HCT116 (cell line): Measurements from ENCODE around the gene GABPB2.

ENCODE experiments used
- CTCF ChIP-seq, 3 experiments: fragments of 200-600 bp in 1 of 3; sonication (generic) in 1 of 3; IDR thresholded peaks in 2 of 3; conservative IDR thresholded peaks in 1 of 3; 2 replicates each; pipeline ENCODE4 v1.5.1; 2012 to 2017; ENCODE audit warnings: low read depth in 2 of 3, low read length in 2 of 3, antibody characterized with exemption in 1 of 3, borderline replicate concordance in 1 of 3, control low read depth in 1 of 3, mild to moderate bottlenecking in 1 of 3, mixed read lengths in 1 of 3, mixed run types in 1 of 3, moderate library complexity in 1 of 3; ENCODE audit not compliant: insufficient read depth in 1 of 3
- EGR1 ChIP-seq: IDR thresholded peaks from 2 replicates; pipeline ENCODE4 v1.6.1; 2012; ENCODE audit warnings: low read depth
- EZH2 ChIP-seq: fragments of 200-600 bp; sonication (generic); IDR thresholded peaks from 2 replicates; pipeline ENCODE4 v1.6.1; 2017; ENCODE audit warnings: antibody characterized with exemption, mixed run types
- EZH2phosphoT487 ChIP-seq: fragments of 200-600 bp; IDR thresholded peaks from 2 replicates; pipeline ENCODE4 v1.6.1; 2018; ENCODE audit warnings: antibody characterized with exemption, borderline replicate concordance
- JUND ChIP-seq: IDR thresholded peaks from 2 replicates; pipeline ENCODE4 v1.6.1; 2012
- POLR2AphosphoS5 ChIP-seq: IDR thresholded peaks from 2 replicates; pipeline ENCODE4 v1.6.1; 2011; ENCODE audit warnings: mild to moderate bottlenecking, low read depth, low read length, moderate library complexity
- SIN3A ChIP-seq: IDR thresholded peaks from 2 replicates; pipeline ENCODE4 v1.6.1; 2012; ENCODE audit warnings: low read depth
- YY1 ChIP-seq: IDR thresholded peaks from 2 replicates; pipeline ENCODE4 v1.6.1; 2011; ENCODE audit warnings: low read length, low read depth, moderate library complexity, mild to moderate bottlenecking; ENCODE audit not compliant: insufficient replicate concordance; ENCODE audit errors: extremely low read depth
- TF ChIP-seq, protein P1 (sequence below): IDR thresholded peaks from 2 replicates; pipeline ENCODE4 v1.6.1; 2012

DNA sequence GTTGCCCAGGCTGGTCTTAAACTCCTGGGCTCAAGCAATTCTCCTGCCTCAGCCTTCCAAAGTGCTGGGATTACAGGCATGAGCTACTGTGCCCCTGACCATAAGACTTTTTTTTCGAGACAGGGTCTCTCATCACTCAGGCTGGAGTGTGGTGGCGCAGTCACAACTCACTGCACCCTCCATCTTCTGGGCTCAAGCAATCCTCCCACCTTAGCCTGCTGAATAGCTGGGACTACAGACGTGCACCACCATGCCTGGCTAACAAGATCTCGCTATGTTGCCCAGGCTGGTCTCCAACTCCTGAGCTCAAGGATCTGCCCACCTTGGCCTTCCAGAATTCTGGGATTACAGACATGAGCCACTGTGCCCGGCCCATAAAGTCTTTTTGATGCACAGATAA lies 21.1 kb upstream of the GABPB2 start:
- no peak for TF ChIP-seq CTCF (IDR thresholded peaks at IDR 0.05 in 2 of 3, conservative IDR thresholded peaks at IDR 0.05 in 1 of 3; ENCODE audit: borderline replicate concordance in 1 of 3, insufficient read depth in 1 of 3, low read depth in 2 of 3, low read length in 2 of 3)
- 0 out of 2 replicates have a peak, but pooled peaks have one; percentile 10 for TF ChIP-seq POLR2AphosphoS5
- TF ChIP-seq, protein P1, sequence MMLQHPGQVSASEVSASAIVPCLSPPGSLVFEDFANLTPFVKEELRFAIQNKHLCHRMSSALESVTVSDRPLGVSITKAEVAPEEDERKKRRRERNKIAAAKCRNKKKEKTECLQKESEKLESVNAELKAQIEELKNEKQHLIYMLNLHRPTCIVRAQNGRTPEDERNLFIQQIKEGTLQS, result no peak
- TF ChIP-seq EZH2, result no peak
- no peak for TF ChIP-seq JUND
- TF ChIP-seq EZH2phosphoT487, result no peak
- no peak for TF ChIP-seq EGR1
- no peak for TF ChIP-seq SIN3A
- TF ChIP-seq YY1, result no peak
